HG03571 (cell line): Measurements from ENCODE around the gene ABCD2.
"Not testable (repeated sequence)": the region's sequence is repeated elsewhere in the genome, so short reads cannot be mapped to it uniquely, and the experiment has no call there.

Experiments used
- ATAC-seq: cut with Tn5 transposase; IDR thresholded peaks from one replicate; pipeline ENCODE4 v1.9.1; 2021; ENCODE audit not compliant: unreplicated experiment

The ABCD2 gene

DNA sequence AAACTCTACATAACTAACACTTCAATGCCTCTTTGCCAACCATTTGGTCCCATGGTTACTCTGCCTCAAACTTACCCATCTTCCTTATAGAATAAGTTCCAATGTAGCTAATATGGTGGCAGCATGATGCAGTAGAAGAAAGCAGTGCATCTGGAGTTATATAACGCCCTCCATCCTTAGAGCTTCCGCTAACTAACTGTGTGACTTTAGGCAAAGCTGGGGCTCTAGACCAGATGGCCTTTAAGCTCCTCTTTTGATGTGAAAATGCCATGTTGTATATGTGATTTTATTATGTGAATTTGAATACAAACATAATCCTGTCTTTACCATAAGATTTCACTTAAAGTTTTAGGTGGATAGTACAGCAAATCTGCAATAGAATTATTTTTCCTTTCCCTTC lies 6.1 kb downstream of the ABCD2 start:
- no peak for ATAC-seq

DNA sequence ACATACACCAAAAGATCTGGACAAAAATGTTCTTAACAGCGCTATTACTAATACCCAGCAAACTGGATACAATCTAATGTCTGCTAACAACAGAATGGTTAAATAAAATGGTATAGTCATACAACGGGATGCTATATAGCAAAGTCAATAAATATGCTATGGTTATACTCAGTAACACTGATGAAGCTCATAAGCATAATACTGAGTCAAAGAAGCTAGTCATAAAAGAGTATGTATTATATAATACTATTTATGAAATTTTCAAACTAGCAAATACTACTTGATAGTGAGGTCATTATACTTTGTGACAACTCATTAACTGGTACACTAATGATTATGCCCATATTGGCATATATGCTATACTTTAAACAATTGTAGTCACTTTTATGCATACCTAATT lies 7.4 kb downstream of the ABCD2 start:
- ATAC-seq, result no peak

DNA sequence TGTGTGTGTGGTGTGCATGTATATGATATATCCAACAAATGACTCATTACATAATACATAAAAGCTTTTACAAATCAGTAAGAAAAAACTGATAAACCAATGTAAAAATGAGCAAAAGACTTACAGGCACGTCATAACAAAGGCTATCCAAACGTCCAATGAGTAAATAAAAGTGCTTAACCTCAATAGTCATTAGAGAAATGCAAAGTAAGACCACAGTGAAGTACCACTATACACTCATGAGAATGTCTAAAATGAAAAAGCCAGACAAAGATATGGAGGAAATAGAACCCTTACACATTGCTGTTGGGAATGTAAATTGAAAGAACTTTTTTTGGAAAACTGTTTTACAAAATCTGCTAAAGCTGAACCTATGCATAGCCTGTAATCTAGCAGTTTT lies 7.8 kb downstream of the ABCD2 start:
- no peak for ATAC-seq

DNA sequence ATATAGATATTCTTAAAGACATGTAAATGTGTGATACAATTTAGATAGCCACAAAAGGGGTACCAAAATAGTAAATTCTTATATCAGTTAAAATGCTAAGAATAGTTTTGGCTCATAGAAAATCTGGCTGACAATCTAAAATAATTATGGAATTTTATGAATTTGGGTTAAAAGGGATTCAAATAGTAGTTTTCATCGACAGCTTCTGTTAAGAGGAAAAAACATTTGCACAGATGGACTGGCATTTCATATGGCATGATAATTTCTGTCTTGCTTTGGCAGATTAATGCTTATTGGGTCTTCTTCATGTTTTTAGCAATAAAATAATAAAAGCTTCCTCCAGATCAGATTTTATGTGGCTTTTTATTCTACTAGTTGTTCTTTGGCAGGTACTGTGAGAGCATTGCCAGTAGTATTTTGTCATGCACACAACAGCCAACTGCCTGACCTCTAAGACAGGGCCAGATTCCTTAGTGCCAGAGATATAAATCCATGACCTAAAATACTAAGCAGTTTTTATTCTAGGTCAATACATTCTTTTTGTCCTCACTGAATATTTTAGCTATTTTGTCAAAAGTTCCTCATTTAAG lies 9.1 kb downstream of the ABCD2 start:
- ATAC-seq, result no peak

DNA sequence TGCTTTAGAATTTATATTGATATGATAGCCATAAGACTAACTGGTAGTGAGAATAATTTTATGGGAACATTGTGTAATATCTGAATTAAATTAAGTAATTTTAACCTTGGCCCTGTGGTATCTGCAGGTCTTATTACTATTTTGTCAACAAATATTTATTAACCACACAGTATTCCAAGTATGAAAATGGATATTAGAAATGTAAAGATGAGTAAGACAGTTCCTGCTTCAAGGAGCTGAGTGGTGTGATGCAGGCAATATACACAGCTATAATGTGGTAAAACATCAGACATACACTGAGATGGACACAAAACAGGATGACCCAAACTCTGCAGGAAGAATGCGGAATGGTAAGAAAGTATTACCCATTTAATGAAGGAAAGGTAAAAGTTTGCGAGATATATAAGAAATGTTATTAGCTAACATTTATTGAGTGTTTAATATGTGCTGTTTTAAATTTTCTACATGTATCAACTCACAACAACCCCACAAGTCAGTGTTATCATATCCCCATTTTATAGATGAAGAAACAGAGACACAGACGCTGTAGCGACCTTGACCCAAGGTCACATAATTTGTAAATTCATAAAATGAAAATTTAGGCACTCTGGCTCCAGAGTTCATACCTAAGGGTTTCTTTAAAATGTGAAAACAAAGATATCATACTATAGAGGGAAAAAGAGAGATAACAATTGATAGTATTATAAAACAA lies 12.7 kb downstream of the ABCD2 start:
- no peak for ATAC-seq

DNA sequence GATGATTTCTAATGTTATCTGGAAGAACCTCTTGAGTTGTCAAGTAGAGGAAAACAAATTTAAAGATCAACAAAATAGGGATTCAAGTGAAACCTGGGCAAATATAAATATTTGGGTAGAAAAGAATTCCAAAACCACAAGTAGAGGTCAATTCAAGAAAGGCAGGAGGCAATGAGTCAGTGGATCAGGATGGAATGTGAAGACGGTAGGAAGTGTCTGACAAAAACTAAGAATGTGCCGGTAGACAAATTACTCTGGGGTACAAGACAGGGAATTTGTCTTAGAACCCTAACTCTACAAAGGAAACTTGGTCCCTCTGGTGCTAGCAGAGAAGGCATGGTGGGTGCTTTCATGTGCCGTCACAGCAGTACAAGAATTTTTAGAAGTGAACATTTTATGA lies 13.6 kb downstream of the ABCD2 start:
- ATAC-seq, result no peak

DNA sequence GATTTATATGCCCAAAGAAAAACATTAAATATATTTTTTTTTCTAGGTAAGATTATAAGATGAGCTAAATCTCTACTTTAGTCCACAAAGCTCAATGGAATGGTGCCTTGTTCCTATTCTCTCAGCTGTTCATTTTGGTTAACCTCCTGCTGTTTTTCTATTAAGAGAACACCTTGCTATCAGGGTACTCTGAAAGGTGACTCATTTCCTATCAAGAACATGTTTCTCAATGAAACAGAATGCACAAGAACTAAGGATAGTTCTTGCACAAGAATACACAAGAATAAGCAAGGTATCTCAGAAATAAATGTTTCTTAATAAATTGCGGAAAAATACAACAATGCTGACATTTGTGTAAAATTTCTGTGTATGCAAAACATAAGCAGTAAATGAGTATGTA lies 14.1 kb downstream of the ABCD2 start:
- ATAC-seq, result no peak

DNA sequence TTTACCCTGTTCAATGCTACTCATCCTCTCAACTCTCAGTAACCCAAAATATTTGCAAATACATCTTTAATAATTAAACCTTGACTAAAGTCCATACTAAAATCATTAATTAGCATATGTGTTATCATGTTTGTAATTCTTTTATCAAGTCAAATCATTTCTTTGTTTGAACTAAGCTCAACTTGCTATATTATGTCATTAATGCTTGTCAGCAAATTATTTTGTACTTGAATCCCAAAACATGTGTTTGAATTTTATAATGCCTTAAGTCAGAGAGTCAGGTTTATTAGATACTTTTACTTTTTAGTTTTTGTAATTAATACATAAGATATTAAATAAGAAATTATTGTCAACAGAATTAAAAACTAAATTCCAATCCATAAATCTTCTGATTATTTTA lies 16.5 kb downstream of the ABCD2 start:
- ATAC-seq, result no peak

DNA sequence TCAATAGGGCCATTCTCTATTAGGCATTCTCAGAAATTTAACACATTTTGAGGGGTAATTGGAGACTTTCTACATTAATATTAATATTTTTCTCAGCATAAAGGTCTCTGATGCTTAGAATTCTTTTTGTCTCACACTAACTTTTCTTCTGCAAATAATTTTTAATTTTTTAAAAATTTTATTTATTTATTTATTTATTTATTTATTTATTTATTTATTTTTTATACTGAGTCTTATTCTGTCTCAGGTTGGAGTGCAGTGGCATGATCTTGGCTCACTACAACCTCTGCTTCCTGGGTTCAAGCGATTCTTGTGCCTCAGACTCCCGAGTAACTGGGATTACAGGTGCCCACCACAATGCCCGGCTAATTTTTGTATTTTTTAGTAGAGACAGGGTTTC lies 17.7 kb downstream of the ABCD2 start:
- ATAC-seq, result not testable (repeated sequence)

DNA sequence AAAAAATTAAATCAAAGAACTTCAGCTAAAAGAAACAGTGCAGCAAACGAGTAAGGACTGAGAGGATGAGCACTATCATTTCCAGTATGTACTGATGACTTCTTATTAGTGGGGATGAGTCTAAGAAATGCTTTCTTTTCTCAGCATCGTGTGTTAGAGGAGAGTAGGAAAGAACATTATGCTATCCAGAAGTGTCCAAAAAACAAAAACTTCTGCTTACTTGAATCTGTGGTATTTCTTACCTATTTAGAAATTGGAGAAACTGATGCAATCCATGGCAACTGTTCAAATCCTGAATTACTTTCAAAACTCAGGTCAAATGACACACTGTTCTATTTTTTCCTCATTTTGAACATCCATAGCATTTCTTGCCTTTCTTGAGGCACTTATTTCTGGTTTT lies 23.7 kb downstream of the ABCD2 start:
- ATAC-seq, result no peak

DNA sequence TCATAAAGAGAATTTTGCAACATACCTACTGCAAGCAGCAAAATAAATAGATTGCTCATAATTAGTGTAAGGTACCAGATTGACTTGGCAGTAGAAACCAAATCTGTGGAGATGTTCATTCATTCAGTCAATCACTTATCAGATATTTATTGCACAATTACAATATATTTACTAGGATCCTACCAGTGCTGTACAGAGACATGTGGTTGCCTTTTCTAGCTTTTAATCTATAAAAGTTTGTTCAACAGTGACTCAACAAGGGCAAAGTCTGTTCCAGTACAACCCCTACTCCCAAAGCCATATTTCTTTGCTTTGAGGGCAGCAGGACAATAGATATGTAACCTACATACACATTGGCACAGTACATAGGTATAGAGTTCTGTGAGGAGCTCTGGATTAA lies 27.3 kb downstream of the ABCD2 start:
- no peak for ATAC-seq

DNA sequence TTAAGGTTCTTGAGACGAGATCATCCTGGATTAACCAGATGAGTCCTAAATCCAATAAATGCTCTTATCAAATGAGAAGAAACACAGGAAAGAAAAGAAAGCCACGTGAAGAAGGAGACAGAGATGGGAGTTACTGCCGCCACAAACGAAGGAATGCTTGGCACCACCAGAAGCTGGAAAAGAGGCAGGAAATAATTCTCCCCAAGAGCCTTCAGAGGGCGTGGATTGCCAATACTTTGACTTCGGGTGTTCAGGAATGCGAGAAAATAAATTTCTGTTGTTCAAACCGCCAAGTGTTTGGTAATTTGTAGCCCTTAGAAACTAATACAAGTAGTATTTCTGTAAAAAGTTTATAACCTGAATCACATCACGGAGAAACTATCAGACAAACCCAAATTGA lies 31.3 kb downstream of the ABCD2 start:
- ATAC-seq, result no peak

DNA sequence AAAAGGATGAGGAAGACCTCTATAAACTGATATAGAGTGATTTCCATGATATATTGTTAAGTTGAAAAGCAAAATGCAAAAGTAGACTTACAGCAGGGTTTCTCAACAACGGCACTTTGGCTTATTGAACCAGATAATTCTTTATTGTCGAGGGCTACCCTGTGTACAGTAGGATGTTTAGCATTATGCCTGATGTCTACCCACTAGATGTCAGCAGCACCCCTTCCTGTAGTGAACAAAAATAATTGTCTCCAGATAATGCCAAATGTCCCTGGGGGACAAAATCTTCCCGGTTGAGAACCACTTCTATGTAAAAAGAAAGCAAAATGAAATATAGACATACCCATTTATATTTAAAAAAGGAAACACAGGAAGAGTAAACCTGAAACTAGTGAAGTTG lies 32.4 kb downstream of the ABCD2 start:
- no peak for ATAC-seq

DNA sequence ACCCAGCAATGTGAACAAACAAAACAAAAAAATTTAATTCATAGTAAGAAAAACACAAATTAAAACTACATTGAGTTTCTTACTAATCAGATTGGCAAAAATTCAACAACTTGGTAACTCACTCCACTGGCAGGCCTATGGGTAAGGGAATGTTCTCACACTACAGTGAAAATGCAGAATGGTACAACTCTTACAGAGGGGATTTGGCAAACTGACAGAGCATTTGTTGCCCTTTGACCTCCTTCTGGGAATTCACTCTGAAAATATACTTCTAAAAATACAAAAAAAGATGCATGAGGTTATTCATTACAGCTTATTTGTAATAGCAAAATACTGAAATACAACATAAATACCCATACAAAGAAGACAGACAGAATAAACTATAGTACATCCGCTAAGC lies 32.8 kb downstream of the ABCD2 start:
- ATAC-seq, result no peak

DNA sequence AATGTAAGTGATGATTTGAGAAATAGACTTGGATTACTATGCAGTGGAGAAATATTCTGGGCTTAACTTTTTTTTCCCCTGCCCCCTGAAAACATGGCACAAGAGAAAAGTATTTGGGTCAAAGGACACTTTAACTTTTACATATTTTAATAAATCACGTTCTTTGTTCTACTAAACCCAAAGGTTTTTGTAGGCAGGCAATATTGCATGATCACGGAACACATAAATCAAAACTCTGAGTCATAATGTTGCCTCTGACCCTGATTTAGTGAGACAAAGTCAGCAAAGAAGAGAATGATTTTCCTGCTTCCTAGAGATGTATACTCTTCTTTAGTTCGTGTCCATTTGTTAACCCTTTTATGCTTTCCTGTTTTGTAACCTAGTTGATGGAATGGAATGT lies 38.0 kb downstream of the ABCD2 start:
- ATAC-seq, result no peak

DNA sequence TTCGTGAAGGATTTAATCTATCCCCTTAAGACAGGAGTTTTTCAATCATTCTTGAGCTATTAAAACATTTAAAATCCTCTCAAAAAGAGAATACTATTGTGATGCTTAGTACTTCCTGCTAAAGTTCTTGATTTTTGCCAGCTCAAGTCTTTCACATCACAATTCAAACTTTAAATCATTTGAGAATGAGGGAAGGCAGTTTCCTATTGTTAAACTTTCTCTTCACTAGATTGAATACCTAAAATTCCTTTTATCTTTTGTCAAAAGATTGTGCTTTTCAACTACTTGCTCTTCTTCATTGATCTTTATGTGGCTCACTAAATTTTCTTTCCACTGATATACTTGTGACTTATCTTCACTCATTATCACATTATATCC lies 44.1 kb downstream of the ABCD2 start:
- no peak for ATAC-seq

DNA sequence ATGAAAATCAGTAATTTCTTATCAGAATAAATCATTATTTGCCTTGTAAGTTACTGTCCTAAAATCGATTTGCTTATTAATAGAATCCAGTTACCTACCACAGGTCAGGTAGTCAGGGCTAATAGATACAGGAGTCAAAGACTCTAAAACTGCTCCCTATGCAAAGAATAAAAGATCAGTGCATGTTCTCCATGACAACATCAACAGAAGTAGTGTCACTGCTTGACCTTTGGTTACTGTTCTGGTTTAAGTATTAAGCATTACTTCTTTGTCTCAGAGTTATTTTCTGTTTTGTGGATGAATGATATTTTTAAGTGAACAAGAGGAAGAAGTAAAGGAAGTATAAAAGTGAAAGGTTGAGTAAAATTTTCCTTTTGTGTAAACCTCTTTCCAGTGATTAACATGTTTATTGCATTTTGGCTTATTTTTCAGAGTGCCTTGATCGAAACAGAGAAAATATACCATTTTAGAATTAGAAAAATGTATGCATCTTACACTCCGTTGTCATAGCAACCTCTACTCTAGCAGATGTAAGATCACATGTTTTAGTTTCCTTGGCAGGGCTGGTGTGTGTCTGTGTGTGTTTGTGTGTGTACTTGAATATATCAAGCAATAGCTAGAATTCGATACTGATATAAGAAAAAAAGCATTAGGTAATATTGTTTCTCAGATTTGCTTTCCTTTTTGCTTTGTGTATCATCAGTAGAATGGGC lies 44.7 kb downstream of the ABCD2 start:
- no peak for ATAC-seq

DNA sequence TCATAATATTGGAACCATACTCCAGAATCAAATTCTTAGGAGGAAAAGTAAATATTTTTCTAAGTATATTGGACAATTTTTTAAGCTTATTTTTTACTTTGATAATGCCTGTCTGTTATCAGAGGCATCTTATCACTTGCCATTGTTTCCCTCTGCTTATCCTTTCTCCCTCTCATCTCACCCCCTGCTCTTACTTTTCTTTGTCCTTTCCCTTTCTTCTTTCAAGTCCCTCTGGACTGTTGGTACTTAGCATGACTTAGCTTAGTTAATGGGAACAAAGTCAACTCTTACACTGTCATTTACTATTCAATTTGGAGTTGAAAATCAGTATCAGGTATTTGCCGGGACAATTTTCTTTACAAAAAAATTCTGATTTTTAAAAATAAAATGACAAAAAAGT lies 45.2 kb downstream of the ABCD2 start:
- ATAC-seq, result no peak

DNA sequence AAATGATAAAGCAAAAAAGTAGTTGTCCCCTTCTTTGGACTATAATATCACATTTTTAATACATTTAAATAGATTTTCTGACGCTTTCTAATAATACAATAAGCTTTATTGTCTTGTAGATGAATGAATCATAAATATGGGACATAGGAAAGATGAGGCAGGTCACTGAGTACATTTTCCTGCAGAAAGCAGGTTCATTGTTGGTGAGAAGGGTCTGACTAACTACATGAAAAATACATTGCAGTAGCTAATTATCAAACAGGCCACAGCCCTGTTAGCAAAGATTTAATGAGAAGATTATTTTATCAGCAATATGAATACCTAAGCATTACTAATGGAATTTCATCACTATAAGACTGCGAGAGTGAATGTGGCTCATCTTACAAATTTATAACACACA lies 45.6 kb downstream of the ABCD2 start:
- no peak for ATAC-seq

DNA sequence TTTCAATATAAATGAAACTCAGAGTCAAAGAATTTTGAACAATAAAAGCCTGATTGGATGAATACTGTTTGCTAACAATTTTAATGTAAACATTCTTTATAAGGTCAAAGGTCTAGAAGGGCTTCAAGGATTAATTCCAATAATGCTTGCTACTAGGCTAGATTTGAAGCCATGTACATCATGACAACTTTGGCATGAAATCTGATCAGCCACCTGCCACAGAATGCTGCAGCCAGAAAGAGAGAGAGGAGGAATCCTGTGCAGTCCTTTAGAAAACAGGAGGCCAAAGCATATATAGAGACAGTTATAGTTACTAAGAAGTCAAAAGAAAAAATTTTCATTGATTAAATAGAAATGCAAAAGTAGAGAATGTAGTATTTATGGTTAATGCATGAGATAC lies 47.1 kb downstream of the ABCD2 start:
- no peak for ATAC-seq

DNA sequence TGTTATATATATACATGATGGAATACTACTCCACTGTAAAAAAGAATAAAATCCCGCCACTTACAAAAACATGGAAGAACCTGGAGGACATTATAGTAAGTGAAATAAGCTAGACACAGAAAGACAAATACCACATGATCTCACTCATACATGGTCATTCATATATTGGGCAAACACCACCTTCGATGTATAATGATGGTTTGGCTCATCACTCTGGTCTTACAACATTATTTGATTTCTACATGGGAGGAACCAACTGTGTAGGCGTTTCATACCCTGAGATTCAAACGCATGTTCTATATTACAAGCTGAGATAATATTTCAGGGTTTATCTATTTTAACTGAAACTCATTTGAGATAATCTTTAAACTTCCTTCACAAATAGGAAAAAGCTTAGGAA lies 48.3 kb downstream of the ABCD2 start:
- no peak for ATAC-seq

DNA sequence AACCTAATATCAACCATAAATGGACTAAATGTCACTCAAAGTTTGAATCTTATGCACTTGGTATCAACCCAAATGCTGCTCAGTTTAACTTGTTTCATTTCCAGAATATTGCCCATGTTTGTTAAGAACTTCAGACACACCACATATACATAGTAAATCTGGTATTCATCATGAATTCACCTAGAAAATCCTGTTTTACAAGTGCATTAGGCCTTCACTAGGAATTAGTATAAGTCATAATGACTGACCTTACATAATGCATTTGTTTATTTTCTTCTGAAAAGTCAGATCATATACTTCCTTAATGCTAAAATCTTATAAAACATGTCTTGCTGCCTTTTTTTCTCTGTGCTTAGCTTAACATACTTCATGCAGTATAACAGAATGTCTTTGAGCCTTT lies 66.1 kb downstream of the ABCD2 start:
- ATAC-seq, result no peak

DNA sequence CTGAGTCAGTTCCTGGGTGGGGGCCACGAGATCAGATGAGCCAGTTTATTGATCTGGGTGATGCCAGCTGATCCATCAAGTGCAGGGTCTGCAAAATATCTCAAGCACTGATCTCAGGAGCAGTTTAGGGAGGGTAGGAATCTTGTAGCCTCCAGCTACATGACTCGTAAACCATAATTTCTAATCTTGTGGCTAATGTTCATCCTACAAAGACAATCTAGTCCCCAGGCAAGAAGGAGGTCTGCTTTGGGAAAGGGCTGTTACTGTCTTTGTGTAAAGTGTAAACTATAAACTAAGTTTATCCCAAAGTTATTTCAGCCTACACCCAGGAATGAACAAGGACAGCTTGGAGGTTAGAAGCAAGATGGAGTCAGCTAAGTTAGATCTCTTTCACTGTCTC lies 75.4 kb downstream of the ABCD2 start:
- ATAC-seq, result not testable (repeated sequence)
